ENCODE data around the gene PIGQ. TPM values are rescaled to one million over a fixed set of nuclear protein-coding genes. Genes with fewer than 3 reads are reported as not detected.

The PIGQ gene
- total and polyA plus RNA-seq, 2 of the 13 experiments (the other 11 are each of a cell fraction or from before 2014, with no cell fraction given) = 7.7 to 19.7 TPM

- TF ChIP-seq IRF9 (CRISPR knock-in tag; IDR thresholded peaks at IDR 0.05; ENCODE audit: borderline replicate concordance) = no peak
- TF ChIP-seq MTF1 (CRISPR knock-in tag; IDR thresholded peaks at IDR 0.05) = no peak
- TF ChIP-seq MYC (CRISPR knock-in tag; IDR thresholded peaks at IDR 0.05; ENCODE audit: borderline replicate concordance) = no peak
- no peak for TF ChIP-seq THAP11 (CRISPR knock-in tag; IDR thresholded peaks at IDR 0.05)
- no peak for TF ChIP-seq CCDC6 (CRISPR knock-in tag; IDR thresholded peaks at IDR 0.05)
- TF ChIP-seq NR2C2 (CRISPR knock-in tag; IDR thresholded peaks at IDR 0.05; ENCODE audit: borderline replicate concordance) = peak; percentile 72
- TF ChIP-seq, protein P1, sequence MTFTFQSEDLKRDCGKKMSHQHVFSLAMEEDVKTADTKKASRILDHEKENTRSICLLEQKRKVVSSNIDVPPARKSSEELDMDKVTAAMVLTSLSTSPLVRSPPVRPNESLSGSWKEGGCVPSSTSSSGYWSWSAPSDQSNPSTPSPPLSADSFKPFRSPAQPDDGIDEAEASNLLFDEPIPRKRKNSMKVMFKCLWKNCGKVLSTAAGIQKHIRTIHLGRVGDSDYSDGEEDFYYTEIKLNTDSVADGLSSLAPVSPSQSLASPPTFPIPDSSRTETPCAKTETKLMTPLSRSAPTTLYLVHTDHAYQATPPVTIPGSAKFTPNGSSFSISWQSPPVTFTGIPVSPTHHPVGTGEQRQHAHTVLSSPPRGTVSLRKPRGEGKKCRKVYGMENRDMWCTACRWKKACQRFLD (CRISPR knock-in tag; IDR thresholded peaks at IDR 0.05; ENCODE audit: borderline replicate concordance) = 0 out of 2 replicates have a peak, but pooled peaks have one; percentile 50
- TF ChIP-seq, protein P2, sequence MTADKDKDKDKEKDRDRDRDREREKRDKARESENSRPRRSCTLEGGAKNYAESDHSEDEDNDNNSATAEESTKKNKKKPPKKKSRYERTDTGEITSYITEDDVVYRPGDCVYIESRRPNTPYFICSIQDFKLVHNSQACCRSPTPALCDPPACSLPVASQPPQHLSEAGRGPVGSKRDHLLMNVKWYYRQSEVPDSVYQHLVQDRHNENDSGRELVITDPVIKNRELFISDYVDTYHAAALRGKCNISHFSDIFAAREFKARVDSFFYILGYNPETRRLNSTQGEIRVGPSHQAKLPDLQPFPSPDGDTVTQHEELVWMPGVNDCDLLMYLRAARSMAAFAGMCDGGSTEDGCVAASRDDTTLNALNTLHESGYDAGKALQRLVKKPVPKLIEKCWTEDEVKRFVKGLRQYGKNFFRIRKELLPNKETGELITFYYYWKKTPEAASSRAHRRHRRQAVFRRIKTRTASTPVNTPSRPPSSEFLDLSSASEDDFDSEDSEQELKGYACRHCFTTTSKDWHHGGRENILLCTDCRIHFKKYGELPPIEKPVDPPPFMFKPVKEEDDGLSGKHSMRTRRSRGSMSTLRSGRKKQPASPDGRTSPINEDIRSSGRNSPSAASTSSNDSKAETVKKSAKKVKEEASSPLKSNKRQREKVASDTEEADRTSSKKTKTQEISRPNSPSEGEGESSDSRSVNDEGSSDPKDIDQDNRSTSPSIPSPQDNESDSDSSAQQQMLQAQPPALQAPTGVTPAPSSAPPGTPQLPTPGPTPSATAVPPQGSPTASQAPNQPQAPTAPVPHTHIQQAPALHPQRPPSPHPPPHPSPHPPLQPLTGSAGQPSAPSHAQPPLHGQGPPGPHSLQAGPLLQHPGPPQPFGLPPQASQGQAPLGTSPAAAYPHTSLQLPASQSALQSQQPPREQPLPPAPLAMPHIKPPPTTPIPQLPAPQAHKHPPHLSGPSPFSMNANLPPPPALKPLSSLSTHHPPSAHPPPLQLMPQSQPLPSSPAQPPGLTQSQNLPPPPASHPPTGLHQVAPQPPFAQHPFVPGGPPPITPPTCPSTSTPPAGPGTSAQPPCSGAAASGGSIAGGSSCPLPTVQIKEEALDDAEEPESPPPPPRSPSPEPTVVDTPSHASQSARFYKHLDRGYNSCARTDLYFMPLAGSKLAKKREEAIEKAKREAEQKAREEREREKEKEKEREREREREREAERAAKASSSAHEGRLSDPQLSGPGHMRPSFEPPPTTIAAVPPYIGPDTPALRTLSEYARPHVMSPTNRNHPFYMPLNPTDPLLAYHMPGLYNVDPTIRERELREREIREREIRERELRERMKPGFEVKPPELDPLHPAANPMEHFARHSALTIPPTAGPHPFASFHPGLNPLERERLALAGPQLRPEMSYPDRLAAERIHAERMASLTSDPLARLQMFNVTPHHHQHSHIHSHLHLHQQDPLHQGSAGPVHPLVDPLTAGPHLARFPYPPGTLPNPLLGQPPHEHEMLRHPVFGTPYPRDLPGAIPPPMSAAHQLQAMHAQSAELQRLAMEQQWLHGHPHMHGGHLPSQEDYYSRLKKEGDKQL (CRISPR knock-in tag; IDR thresholded peaks at IDR 0.05; ENCODE audit: low read depth) = no peak
- no peak; the same call in 1 of the 2 replicates for TF ChIP-seq RBFOX2 (IDR thresholded peaks at IDR 0.05; ENCODE audit: low read depth, low read length)
- TF ChIP-seq ZNF562 (CRISPR knock-in tag; IDR thresholded peaks at IDR 0.05; ENCODE audit: borderline replicate concordance) = no peak
- TF ChIP-seq, protein P3, sequence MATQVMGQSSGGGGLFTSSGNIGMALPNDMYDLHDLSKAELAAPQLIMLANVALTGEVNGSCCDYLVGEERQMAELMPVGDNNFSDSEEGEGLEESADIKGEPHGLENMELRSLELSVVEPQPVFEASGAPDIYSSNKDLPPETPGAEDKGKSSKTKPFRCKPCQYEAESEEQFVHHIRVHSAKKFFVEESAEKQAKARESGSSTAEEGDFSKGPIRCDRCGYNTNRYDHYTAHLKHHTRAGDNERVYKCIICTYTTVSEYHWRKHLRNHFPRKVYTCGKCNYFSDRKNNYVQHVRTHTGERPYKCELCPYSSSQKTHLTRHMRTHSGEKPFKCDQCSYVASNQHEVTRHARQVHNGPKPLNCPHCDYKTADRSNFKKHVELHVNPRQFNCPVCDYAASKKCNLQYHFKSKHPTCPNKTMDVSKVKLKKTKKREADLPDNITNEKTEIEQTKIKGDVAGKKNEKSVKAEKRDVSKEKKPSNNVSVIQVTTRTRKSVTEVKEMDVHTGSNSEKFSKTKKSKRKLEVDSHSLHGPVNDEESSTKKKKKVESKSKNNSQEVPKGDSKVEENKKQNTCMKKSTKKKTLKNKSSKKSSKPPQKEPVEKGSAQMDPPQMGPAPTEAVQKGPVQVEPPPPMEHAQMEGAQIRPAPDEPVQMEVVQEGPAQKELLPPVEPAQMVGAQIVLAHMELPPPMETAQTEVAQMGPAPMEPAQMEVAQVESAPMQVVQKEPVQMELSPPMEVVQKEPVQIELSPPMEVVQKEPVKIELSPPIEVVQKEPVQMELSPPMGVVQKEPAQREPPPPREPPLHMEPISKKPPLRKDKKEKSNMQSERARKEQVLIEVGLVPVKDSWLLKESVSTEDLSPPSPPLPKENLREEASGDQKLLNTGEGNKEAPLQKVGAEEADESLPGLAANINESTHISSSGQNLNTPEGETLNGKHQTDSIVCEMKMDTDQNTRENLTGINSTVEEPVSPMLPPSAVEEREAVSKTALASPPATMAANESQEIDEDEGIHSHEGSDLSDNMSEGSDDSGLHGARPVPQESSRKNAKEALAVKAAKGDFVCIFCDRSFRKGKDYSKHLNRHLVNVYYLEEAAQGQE (IDR thresholded peaks at IDR 0.05; ENCODE audit: borderline replicate concordance in 1 of 2, low read depth in 1 of 2, low read length in 2 of 2) = no peak
- TF ChIP-seq FOXM1 (CRISPR knock-in tag; IDR thresholded peaks at IDR 0.05) = no peak
- TF ChIP-seq TRAFD1 (CRISPR knock-in tag; IDR thresholded peaks at IDR 0.05; ENCODE audit: borderline replicate concordance) = no peak
- peak; percentile 15; the same call in 1 of the 2 replicates for TF ChIP-seq ETV5 (CRISPR knock-in tag; IDR thresholded peaks at IDR 0.05; ENCODE audit: borderline replicate concordance)
- peak; percentile 45; the same call in 1 of the 2 replicates for TF ChIP-seq NR2F2 (IDR thresholded peaks at IDR 0.05; ENCODE audit: borderline replicate concordance, low read depth)
These were observed 60.1 kb downstream of the PIGQ start (continued) for GRCh38 chr16:629833-630248.

Measured in HepG2 (cell line).